Chondrocyte (in vitro differentiated cells): ENCODE measurements around the gene DIPK1B. TPM values are rescaled to one million over a fixed set of nuclear protein-coding genes. Genes with fewer than 3 reads are reported as not detected.

ENCODE experiments used
- DNase-seq: peaks from one replicate; pipeline ENCODE4 v3.0.0; 2021; ENCODE audit warnings: mixed read lengths, low spot score
- H3K27ac Mint-ChIP-seq: one replicate; pipeline ENCODE4 v1.8.0; 2021; ENCODE audit warnings: mild to moderate bottlenecking, moderate library complexity, mixed read lengths; ENCODE audit not compliant: unreplicated experiment
- H3K27me3 Mint-ChIP-seq: 2 replicates; pipeline ENCODE4 v1.8.0; 2021; ENCODE audit warnings: low read depth, mixed read lengths
- H3K36me3 Mint-ChIP-seq: 2 replicates; pipeline ENCODE4 v1.8.0; 2021; ENCODE audit warnings: low read depth, mixed read lengths
- H3K4me1 Mint-ChIP-seq: 2 replicates; pipeline ENCODE4 v1.8.0; 2021; ENCODE audit warnings: low read depth, mild to moderate bottlenecking, mixed read lengths
- H3K4me3 Mint-ChIP-seq: one replicate; pipeline ENCODE4 v1.8.0; 2021; ENCODE audit warnings: mild to moderate bottlenecking, moderate library complexity, mixed read lengths; ENCODE audit not compliant: unreplicated experiment
- H3K9me3 Mint-ChIP-seq: 2 replicates; pipeline ENCODE4 v1.8.0; 2021; ENCODE audit warnings: low read depth, mixed read lengths
- long read RNA-seq: library from polyadenylated mRNA; stranded (forward); transcript quantifications from one replicate; pipeline ENCODE4 v2.0.0, GENCODE V29; 2021
- total RNA-seq: library from RNA; stranded (reverse); gene quantifications from 3 replicates; pipeline ENCODE4 v1.2.1, GENCODE V29; 2021
- TF ChIP-seq, protein P1 (sequence below): fragments of 200-600 bp; sonication (generic); IDR thresholded peaks from 2 replicates; pipeline ENCODE4 v1.5.0; 2021; ENCODE audit warnings: antibody characterized with exemption, mild to moderate bottlenecking, moderate library complexity

The DIPK1B gene
- 8.2 to 9.2 TPM (median 8.5 TPM) in 3 replicates for total RNA-seq
- long read RNA-seq, transcript FAM69B-202 (5 exons, 1,668 nt) = major isoform, 28 of 32 reads
- long read RNA-seq, partial matches to known transcripts = 1 of 32 reads
- long read RNA-seq, other reads (novel, unspliced or antisense) = 3 of 32 reads

DNA sequence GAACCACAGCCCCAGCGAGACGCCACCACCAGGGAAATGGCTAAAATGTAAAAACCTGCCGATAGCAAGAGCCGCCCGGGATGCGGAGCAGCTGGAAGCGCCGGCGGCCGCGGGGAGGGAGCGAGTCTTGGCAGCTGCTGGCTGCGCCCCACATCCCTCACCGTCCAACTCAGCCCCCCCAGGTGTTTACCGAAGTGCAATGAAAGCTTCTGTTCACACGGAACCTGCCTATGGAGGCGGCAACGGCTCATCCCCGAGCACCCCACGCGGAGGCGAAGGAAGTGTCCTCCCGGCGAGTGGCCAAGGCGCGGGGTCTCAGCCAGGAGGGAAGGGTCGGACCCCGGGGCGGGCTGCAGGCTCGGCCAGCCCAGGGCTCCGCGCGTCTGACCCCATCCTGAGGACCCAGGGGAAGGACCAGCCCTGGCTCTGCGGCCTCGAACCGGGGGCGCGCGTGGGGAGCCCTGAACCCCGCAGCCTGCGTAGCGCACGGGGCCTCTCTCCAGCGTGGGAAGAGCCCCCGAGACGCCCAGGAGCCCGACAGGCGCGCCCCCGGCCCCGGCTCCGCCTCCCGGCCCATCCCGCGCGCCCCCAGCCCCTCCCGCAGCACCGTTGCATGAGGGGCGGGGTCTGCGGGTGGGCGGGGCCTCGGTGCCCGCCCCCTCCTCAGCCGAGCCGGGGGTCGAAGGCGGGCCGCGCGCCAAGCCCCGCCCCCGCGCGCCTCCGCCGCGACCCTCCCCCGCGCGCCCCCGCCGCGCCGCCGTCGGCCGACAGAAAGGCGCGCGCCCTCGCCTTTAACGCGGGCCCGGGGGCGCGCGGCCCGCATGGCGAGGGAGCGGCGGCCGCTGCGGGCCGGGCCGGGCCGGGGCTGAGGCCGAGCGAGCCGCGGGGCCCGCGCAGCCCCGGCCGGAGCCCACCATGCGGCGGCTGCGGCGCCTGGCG, at the start of gene DIPK1B:
DIPK1B (plus strand) TSS at position 822 of the 939 bp plus-strand sequence; CDS start at position 916, 94 bp downstream.
- H3K9me3 Mint-ChIP-seq = no peaks in the 10 kb centered on the region
- no peaks in the 10 kb centered on the region for H3K36me3 Mint-ChIP-seq
- H3K4me1 Mint-ChIP-seq = peaks cover 11% of the 10 kb centered on the region
- no peaks in the 10 kb centered on the region for H3K27me3 Mint-ChIP-seq
- DNase-seq = no peak
- H3K27ac Mint-ChIP-seq = peak within 1 kb of the TSS; percentile 8
- TF ChIP-seq, protein P1, sequence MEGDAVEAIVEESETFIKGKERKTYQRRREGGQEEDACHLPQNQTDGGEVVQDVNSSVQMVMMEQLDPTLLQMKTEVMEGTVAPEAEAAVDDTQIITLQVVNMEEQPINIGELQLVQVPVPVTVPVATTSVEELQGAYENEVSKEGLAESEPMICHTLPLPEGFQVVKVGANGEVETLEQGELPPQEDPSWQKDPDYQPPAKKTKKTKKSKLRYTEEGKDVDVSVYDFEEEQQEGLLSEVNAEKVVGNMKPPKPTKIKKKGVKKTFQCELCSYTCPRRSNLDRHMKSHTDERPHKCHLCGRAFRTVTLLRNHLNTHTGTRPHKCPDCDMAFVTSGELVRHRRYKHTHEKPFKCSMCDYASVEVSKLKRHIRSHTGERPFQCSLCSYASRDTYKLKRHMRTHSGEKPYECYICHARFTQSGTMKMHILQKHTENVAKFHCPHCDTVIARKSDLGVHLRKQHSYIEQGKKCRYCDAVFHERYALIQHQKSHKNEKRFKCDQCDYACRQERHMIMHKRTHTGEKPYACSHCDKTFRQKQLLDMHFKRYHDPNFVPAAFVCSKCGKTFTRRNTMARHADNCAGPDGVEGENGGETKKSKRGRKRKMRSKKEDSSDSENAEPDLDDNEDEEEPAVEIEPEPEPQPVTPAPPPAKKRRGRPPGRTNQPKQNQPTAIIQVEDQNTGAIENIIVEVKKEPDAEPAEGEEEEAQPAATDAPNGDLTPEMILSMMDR = peak; percentile 15
- peak within 1 kb of the TSS; percentile 59 for H3K4me3 Mint-ChIP-seq

DNA sequence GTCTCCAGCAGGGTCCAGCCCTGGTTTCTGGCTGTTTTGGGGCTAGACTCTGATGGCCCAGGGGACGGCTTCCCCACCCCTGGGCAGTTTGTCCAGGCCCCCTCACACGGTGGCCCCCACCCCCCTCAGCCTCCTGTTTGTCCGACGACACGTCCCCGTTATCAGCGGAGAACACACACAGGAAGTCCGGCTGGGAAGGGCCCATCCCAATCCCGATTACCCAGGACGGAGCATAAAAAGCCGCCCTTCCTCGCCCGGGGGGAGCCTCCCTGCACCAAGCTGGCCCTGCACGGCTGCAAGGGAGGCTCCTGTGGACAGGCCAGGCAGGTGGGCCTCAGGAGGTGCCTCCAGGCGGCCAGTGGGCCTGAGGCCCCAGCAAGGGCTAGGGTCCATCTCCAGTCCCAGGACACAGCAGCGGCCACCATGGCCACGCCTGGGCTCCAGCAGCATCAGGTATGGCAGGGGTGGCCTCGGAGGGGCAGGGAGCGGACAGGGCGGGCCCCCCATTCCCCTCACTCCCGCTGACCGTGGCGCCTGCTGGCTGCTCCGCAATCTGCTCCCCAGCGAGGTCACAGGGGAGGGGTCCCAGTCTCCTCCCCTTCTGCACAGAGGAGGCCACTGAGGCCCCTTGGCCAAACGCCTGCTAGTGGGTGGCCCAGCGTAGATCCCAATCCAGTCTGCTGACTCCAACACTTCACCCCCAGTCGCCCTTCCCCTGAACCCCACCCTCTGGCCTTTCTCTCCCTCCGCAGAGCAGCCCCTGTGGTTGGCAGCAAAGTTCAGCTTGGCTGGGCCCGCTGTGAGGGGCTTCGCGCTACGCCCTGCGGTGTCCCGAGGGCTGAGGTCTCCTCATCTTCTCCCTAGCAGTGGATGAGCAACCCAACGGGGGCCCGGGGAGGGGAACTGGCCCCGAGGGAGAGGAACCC, 49.5 kb upstream of the DIPK1B start, which contains the start of gene EGFL7:
EGFL7 (plus strand) TSS at position 261 of the 926 bp plus-strand sequence. CDS start 5,367 bp downstream, outside the sequence.
- H3K27me3 Mint-ChIP-seq = peaks cover 5% of the 10 kb centered on the region
- H3K4me3 Mint-ChIP-seq = no peak within 1 kb of the TSS
- H3K9me3 Mint-ChIP-seq = no peaks in the 10 kb centered on the region
- H3K36me3 Mint-ChIP-seq = no peaks in the 10 kb centered on the region
- H3K27ac Mint-ChIP-seq = no peak within 1 kb of the TSS
- TF ChIP-seq, protein P1 = no peak
- DNase-seq = no peak
- peaks cover 7% of the 10 kb centered on the region for H3K4me1 Mint-ChIP-seq

- no peak for DNase-seq
- H3K36me3 Mint-ChIP-seq = no peaks in the 10 kb centered on the region
- no peak overlapping the region for H3K27ac Mint-ChIP-seq
- TF ChIP-seq, protein P1 = no peak
- H3K4me3 Mint-ChIP-seq = peak overlapping the region; percentile 72
- peaks cover 7% of the 10 kb centered on the region for H3K4me1 Mint-ChIP-seq
- H3K9me3 Mint-ChIP-seq = no peaks in the 10 kb centered on the region
- no peaks in the 10 kb centered on the region for H3K27me3 Mint-ChIP-seq
Observed at GRCh38 chr9:136664000-136664915, 48.1 kb upstream of the DIPK1B start.

DNA sequence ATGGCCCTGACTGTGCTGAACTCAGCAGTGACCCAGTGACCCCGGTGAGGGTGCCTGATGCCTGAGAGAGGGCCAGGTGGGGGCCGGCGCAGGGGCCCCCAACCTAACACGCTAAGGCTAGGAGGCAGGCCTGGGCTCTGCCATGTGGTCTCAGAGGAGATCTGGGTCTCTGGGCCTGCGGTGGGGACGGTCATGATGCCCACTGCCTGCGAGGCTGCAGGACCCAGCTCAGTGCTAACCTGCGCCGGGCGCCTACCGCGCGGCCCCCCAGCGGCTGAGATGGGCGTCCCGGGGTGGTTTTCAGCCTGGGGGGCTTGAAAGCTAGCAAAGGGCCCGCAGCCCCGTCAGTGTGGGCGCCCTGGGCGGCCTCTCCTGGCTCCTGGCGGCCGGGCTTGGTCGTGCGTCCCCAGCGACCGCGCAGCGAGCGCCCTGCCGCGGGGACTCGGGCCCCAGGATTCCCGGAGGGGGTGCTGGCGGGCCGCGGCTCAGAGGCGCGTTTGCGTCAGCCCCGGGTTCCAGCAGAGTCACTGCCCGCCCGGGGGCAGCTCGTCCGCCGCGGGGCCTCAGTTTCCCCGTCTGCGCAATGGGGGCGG, 47.2 kb upstream of the DIPK1B start:
- Mint-ChIP-seq H3K27ac (no peak overlapping the region), H3K9me3 (no peaks in the 10 kb centered on the region), H3K4me3 (peak overlapping the region; percentile 72), H3K27me3 (no peaks in the 10 kb centered on the region), H3K36me3 (no peaks in the 10 kb centered on the region), H3K4me1 (peaks cover 7% of the 10 kb centered on the region)
- TF ChIP-seq, protein P1 = peak; percentile 55
- no peak for DNase-seq
